ENCODE results near the gene B3GAT1. TPM values are rescaled to one million over a fixed set of nuclear protein-coding genes. Genes with fewer than 3 reads are reported as not detected.

Gene B3GAT1
- total RNA-seq, 1 donor from 2014 or later = 1.4 TPM

GRCh38 chr11:134417871-134418840 is 6.1 kb upstream of the B3GAT1 start:
- H3K4me1 ChIP-seq = no peaks in the 10 kb centered on the region
- DNase-seq (no peak), ATAC-seq (no peak)
- intact Hi-C loops (cut with DNase I) = no loop called here
- H3K27ac ChIP-seq = no peak overlapping the region
- TF ChIP-seq CTCF (IDR thresholded peaks at IDR 0.05) = no peak
- H3K9me3 ChIP-seq = no peaks in the 10 kb centered on the region
- no peak overlapping the region for H3K4me3 ChIP-seq
- H3K36me3 ChIP-seq = no peaks in the 10 kb centered on the region
- H3K27me3 ChIP-seq (ENCODE audit: low read depth) = peaks cover 43% of the 10 kb centered on the region

GRCh38 chr11:134416726-134417125 is 4.7 kb upstream of the B3GAT1 start:
- Histone ChIP-seq H3K4me1 (peaks cover 8% of the 10 kb centered on the region), H3K27ac (no peak overlapping the region), H3K36me3 (no peaks in the 10 kb centered on the region), H3K9me3 (no peaks in the 10 kb centered on the region), H3K4me3 (no peak overlapping the region), H3K27me3 (ENCODE audit: low read depth) (peaks cover 52% of the 10 kb centered on the region)
- intact Hi-C loops (cut with DNase I) = no loop called here
- ATAC-seq (no peak), DNase-seq (no peak)
- no peak for TF ChIP-seq CTCF (IDR thresholded peaks at IDR 0.05)

DNA sequence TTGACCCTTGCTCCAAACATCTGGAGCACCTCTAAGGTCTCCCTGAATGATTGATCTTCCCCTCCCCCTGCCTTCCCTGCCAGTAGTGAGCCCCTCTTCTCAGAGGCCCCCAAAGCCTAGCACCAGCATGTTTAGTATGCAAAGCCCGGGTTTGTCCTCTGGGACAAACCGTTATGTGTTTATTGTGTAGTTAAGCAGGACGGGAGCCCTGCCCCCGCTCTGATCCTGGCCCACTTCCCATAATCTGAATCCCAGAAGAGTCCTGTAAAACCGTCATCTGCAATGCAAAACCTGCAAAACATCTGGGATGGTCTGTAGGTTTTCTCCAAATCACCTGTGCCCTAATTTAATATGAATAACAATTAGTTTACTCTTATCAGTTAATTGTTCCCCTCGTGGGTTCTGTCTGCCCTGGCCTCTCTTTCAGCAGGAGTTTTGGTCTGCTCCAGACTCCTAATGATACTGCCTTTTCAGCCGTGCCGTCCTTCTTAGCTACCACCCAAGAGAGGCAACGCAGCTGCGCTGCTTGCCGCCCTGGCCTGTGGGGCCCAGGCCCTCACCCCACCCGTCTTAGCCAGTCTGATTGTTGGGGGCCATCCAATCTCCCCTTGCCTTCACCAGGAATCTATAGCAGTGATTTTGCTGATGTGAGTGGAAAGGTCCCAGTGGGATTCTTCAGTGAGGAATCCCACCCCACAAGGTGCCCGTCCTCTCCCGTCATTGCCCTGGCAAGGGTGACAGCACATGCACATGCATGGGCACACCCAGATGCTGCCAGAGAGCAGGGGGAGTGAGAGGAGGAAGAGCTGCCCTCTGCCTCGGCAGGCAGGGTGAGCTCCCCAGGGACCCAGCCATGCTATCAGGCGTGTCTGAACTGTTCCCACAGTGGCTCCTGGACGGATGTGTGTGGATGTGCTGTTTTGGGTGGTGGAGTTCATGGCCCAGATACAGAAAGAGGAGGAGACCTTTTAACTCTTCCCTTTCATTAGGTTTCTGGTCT is 3.0 kb upstream of the B3GAT1 start:
- ATAC-seq (no peak), DNase-seq (no peak)
- peaks cover 68% of the 10 kb centered on the region for H3K27me3 ChIP-seq (ENCODE audit: low read depth)
- H3K9me3 ChIP-seq = no peaks in the 10 kb centered on the region
- no peak overlapping the region for H3K4me3 ChIP-seq
- intact Hi-C loops (cut with DNase I) = no loop called here
- no peaks in the 10 kb centered on the region for H3K36me3 ChIP-seq
- H3K27ac ChIP-seq = no peak overlapping the region
- no peak for TF ChIP-seq CTCF (IDR thresholded peaks at IDR 0.05)
- peaks cover 14% of the 10 kb centered on the region for H3K4me1 ChIP-seq

GRCh38 chr11:134413826-134414731 is 2.0 kb upstream of the B3GAT1 start:
- no peak for TF ChIP-seq CTCF (IDR thresholded peaks at IDR 0.05)
- intact Hi-C loops (cut with DNase I) = no loop called here
- Histone ChIP-seq H3K27me3 (ENCODE audit: low read depth) (peaks cover 78% of the 10 kb centered on the region), H3K27ac (no peak overlapping the region), H3K4me1 (peaks cover 14% of the 10 kb centered on the region), H3K4me3 (no peak overlapping the region), H3K9me3 (no peaks in the 10 kb centered on the region), H3K36me3 (no peaks in the 10 kb centered on the region)
- ATAC-seq (no peak), DNase-seq (no peak)
